ENCODE data around the gene BOLA2B.

DNA sequence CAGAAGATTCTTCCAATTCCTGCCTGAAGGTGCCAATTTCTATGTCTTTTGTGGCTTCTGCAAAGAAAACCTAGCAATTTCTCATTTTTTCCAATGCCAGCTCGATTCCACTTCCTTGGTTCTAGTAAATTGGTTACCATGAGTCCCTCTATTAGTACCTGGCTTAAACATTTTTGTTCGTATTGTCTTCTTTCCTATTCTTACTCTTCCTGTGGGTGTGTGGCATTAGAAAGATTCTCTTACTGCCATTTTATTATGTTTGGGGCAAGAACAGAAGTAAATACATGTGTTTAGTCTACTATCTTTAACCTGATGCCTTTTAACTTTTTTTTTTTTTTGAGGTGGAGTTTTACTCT, 50.1 kb downstream of the BOLA2B start:
- no peak for TF ChIP-seq TAF1 (IDR thresholded peaks at IDR 0.05; ENCODE audit: borderline replicate concordance, low read depth, low read length)
- TF ChIP-seq, protein P1, sequence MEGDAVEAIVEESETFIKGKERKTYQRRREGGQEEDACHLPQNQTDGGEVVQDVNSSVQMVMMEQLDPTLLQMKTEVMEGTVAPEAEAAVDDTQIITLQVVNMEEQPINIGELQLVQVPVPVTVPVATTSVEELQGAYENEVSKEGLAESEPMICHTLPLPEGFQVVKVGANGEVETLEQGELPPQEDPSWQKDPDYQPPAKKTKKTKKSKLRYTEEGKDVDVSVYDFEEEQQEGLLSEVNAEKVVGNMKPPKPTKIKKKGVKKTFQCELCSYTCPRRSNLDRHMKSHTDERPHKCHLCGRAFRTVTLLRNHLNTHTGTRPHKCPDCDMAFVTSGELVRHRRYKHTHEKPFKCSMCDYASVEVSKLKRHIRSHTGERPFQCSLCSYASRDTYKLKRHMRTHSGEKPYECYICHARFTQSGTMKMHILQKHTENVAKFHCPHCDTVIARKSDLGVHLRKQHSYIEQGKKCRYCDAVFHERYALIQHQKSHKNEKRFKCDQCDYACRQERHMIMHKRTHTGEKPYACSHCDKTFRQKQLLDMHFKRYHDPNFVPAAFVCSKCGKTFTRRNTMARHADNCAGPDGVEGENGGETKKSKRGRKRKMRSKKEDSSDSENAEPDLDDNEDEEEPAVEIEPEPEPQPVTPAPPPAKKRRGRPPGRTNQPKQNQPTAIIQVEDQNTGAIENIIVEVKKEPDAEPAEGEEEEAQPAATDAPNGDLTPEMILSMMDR (IDR thresholded peaks at IDR 0.05) = no peak
- no peak for TF ChIP-seq ZBTB33 (IDR thresholded peaks at IDR 0.05; ENCODE audit: borderline replicate concordance, low read depth)
- TF ChIP-seq POLR2AphosphoS5 (IDR thresholded peaks at IDR 0.05; ENCODE audit: low read depth, low read length) = no peak
- no peak for TF ChIP-seq GABPA (IDR thresholded peaks at IDR 0.05; ENCODE audit: low read depth)
- no peak for TF ChIP-seq MEF2A (IDR thresholded peaks at IDR 0.05; ENCODE audit: borderline replicate concordance, low read depth)
- TF ChIP-seq SMC3 (IDR thresholded peaks at IDR 0.05; ENCODE audit: low read depth, low read length) = no peak
- TF ChIP-seq IRF3 (IDR thresholded peaks at IDR 0.05; ENCODE audit: low read depth, low read length) = no peak
- TF ChIP-seq JUND (IDR thresholded peaks at IDR 0.05) = no peak

All from SK-N-SH (cell line).